Measurements from ENCODE around the gene MARCHF5.

The MARCHF5 gene

DNA sequence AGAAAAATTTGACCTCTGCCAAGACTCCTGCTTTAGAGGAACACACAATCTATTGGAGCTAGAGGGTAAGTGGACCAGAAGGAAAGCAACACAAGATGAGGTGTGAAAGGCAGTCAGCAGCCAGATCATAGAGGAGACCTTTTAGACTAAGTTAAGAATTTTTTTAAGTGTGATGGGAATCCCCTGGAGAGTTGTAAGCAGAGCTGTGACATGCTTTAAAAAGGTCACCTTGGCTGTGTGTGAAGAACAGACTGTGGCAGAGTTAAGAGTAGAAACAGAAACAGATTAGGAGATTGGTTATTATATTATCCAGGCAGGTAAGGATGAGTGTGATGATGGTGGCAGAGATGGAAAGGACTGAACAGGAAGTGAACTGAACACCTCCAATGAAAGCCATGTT, 23.6 kb upstream of the MARCHF5 start:
- Histone ChIP-seq H3K4me3 (no peak overlapping the region), H4K20me1 (no peaks in the 10 kb centered on the region), H3K27me3 (no peaks in the 10 kb centered on the region), H3K4me1 (0 out of 2 replicates have a peak, but pooled peaks cover 9% of the 10 kb centered on the region), H3K9me3 (no peaks in the 10 kb centered on the region), H3K27ac (no peak overlapping the region), H3K36me3 (no peaks in the 10 kb centered on the region), H3K4me2 (no peak overlapping the region), H3K9ac (no peak overlapping the region)
- no peak for TF ChIP-seq Cebpa-rat (IDR thresholded peaks at IDR 0.05)

DNA sequence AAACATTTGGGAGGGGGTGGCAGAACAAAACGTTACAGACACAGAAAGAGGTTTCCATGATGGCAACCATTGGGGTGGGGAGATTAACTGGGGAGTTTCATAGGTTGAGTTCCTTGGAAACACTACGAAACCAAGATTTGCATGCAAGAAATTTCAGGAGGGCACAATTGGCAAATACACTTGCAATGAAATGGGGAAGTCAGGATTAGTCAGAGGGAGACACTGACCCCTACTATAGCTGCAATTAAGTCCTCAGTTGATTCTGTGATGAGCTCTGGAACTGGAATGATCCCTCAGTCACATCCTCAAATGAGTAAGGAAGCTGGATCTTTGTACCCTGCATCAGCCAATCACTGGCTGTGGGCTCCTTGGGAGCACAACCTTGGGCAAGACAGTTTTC, 22.2 kb upstream of the MARCHF5 start:
- H3K9ac ChIP-seq, result no peak overlapping the region
- 0 out of 2 replicates have a peak, but pooled peaks cover 9% of the 10 kb centered on the region for H3K4me1 ChIP-seq
- H4K20me1 ChIP-seq, result no peaks in the 10 kb centered on the region
- no peak overlapping the region for H3K4me2 ChIP-seq
- no peaks in the 10 kb centered on the region for H3K9me3 ChIP-seq
- no peak overlapping the region for H3K4me3 ChIP-seq
- no peak for TF ChIP-seq Cebpa-rat (IDR thresholded peaks at IDR 0.05)
- H3K27ac ChIP-seq, result no peak overlapping the region
- no peaks in the 10 kb centered on the region for H3K36me3 ChIP-seq
- no peaks in the 10 kb centered on the region for H3K27me3 ChIP-seq

DNA sequence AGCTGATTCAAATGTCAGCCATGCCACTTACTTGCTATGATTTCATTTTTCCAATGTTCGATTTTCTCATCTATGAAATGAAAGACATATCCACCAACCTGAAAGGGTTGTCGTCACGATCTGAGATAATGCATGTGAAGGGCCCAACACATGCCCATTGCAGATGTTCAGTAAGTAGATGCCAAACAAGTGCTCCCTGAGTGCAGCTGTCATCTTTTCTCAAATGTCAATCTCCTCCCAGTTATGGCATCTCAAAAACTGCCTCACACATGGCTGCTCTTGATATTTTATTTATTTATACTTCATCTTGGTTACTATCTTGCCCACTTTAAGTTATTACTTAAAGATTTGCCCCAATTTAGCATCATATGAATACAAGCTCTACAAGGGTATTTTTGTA, 16.9 kb upstream of the MARCHF5 start:
- Histone ChIP-seq H4K20me1 (no peaks in the 10 kb centered on the region), H3K36me3 (no peaks in the 10 kb centered on the region), H3K9ac (no peak overlapping the region), H3K4me2 (no peak overlapping the region), H3K4me1 (no peaks in the 10 kb centered on the region), H3K4me3 (no peak overlapping the region), H3K9me3 (no peaks in the 10 kb centered on the region), H3K27me3 (no peaks in the 10 kb centered on the region), H3K27ac (no peak overlapping the region)
- no peak for TF ChIP-seq Cebpa-rat (IDR thresholded peaks at IDR 0.05)

DNA sequence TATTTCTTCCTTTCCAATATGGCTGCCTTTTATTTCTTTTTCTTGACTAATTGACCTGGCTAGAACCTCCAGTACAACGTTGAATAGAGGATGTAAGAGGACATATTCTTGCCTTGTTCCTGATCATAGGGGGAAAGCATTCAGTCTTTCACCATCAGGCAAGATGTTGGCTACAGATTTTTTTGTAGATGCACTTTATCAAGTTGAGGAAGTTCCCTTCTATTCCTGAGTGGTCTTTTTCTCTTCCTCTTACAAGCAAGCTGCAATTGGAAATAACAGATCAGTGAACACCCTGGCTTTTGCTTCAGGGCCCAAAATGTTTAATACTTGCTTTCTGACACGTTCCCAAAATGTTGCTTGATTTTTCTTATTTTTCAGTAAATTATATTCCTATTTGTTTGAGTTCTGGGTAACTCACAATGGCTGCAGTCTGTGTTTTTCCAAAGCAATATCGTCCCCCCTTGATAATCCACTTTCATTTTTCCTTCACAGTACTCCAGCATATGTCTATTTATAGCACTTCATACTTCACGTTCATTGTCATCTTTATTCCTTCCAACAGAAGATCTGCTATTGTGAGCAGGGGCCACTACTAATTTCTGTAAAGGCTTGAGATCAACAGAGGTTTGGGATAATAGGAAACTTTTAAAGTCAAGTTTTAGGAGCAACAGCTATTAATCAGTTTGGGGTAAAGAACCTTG, 11.8 kb upstream of the MARCHF5 start:
- Histone ChIP-seq H3K4me1 (no peaks in the 10 kb centered on the region), H3K36me3 (no peaks in the 10 kb centered on the region), H3K9ac (no peak overlapping the region), H3K27me3 (no peaks in the 10 kb centered on the region), H4K20me1 (no peaks in the 10 kb centered on the region), H3K9me3 (no peaks in the 10 kb centered on the region), H3K4me2 (no peak overlapping the region), H3K27ac (no peak overlapping the region), H3K4me3 (no peak overlapping the region)
- TF ChIP-seq Cebpa-rat (IDR thresholded peaks at IDR 0.05), result no peak

DNA sequence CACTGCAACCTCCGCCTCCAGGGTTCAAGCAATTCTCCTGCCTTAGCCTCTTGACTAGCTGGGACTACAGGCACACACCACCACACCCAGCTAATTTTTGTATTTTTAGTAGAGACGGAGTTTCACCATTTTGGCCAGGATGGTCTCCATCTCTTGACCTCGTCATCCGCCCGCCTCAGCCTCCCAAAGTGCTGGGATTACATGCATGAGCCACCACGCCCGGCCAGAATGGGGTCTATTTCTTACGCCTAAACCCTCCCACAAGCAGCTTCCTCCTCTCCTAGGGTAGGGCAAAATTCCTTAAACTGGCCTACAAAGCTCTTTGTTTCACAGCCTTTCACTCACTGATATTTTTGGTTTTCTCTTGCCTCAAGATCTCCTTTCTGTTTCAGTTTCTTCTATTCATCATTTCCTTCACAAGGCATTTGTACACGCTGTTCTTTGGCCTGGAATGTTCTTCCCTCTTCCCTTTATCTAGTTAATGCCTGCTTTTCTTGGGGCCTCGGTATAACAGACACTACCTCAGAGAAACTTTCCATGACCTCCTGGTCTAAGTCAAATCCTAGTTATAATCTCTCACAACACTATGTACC, 6.8 kb upstream of the MARCHF5 start:
- Histone ChIP-seq H3K4me3 (no peak overlapping the region), H3K4me2 (no peak overlapping the region), H3K9ac (no peak overlapping the region), H4K20me1 (no peaks in the 10 kb centered on the region), H3K27me3 (no peaks in the 10 kb centered on the region), H3K9me3 (no peaks in the 10 kb centered on the region), H3K27ac (no peak overlapping the region), H3K36me3 (no peaks in the 10 kb centered on the region), H3K4me1 (0 out of 2 replicates have a peak, but pooled peaks cover 3% of the 10 kb centered on the region)
- TF ChIP-seq Cebpa-rat (IDR thresholded peaks at IDR 0.05), result no peak

DNA sequence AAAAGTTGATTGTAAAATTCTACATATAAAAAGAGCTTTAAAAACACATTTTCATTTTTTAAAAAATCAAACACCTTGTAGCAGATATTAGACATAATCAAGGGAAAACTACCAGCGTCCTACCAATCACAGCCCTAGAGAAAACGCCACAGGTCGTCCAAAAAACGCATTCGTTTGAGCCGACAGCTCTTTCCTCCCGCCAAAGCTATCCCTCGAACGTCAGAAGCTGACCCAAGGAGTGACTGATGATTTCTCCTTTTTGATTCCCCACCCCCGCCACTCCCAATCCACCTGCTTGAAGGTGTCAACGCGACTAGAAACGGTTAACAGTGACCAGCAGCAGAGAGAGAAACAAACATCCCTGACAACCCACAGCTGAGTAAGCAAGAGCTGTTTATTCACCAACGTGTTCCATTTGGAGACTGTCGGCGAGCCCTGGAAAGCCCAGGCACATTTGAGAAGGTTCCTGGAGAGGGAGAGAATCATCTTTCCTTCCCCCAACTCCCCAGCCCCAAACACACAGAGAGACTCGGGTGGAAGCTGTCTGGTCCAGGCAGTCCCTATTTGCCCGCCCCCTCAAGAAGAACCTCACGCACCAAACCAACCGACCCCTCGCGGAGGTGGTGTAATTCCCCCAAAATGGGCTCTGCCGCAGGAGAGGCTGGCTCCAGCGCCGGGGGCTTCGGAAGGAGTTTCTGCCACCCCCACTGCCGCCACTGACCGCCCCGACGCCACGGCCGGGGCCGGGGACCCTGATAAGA, 711 bp upstream of the MARCHF5 start:
- Histone ChIP-seq H3K4me1 (peaks cover 26% of the 10 kb centered on the region), H3K9ac (peak overlapping the region; percentile 99), H3K4me3 (peak overlapping the region; percentile 87), H3K27me3 (no peaks in the 10 kb centered on the region), H3K9me3 (no peaks in the 10 kb centered on the region), H4K20me1 (peaks cover 37% of the 10 kb centered on the region), H3K27ac (peak overlapping the region; percentile 97), H3K36me3 (peaks cover 24% of the 10 kb centered on the region), H3K4me2 (peak overlapping the region; percentile 91)
- TF ChIP-seq Cebpa-rat (IDR thresholded peaks at IDR 0.05), result no peak

DNA sequence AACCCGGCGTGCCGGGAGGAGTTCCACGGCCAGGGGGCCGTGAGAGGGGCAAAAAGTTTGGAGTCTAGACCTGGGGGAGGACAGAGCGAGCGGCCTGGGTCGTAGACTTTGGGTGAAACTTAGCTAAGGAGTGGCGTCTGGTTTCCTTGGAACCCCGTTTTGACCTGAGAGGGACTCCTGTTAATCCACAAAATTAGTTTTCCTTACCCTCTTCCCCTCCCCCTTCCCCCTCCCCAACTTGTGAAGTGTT, 574 bp downstream of the MARCHF5 start:
- peak overlapping the region; percentile 87 for H3K4me3 ChIP-seq
- H3K9ac ChIP-seq, result peak overlapping the region; percentile 99
- H3K27ac ChIP-seq, result peak overlapping the region; percentile 97
- H3K9me3 ChIP-seq, result no peaks in the 10 kb centered on the region
- H3K36me3 ChIP-seq, result peaks cover 34% of the 10 kb centered on the region
- no peak for TF ChIP-seq Cebpa-rat (IDR thresholded peaks at IDR 0.05)
- peaks cover 33% of the 10 kb centered on the region for H3K4me1 ChIP-seq
- peak overlapping the region; percentile 71 for H3K4me2 ChIP-seq
- peaks cover 50% of the 10 kb centered on the region for H4K20me1 ChIP-seq
- no peaks in the 10 kb centered on the region for H3K27me3 ChIP-seq

DNA sequence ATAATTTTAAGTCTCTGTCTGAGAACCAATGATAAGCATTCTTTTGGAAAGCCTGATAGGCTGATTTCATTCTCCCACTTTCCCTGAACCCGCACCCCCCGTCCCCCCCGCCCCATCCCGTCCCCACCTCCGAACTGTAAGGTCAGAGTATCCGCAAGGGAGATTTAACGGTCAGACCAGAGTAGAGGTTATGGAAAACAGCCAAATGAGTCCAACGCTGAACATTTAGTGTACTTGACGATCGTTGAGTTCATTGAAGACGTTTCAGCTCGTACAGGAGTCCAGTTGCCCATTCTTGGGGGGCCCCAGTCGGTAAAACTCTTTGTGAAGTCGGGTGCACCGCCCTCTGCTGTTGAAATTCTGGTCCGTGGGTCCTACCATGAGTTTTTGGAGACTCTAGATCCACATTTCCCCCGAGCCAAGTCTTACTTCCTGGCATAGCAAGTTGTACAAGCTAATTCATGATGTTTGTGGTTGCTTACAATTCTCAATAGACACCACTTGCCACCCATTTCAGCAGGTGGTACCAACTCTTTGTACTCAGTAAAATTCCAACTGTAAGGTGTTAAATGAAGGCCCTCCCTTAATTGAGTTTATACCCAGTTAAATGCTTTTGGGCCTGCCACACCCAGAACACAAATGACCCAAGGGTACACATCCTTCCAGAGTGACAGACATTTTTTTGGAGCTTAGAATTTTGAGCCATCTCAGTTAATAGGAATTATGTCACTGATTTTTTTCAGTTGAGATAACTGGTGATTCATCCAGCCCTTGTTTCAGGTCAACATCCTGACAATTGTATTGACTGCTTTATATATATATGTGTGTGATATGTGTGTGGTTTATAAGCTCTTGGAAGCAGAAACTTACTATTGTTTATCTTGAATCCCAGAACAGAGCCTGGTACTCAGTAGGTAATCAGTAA, 1.2 kb downstream of the MARCHF5 start:
- peak overlapping the region; percentile 97 for H3K27ac ChIP-seq
- H3K4me1 ChIP-seq, result peaks cover 35% of the 10 kb centered on the region
- peak overlapping the region; percentile 87 for H3K4me3 ChIP-seq
- H3K36me3 ChIP-seq, result peaks cover 39% of the 10 kb centered on the region
- H3K4me2 ChIP-seq, result peak overlapping the region; percentile 71
- peaks cover 56% of the 10 kb centered on the region for H4K20me1 ChIP-seq
- no peaks in the 10 kb centered on the region for H3K9me3 ChIP-seq
- H3K27me3 ChIP-seq, result no peaks in the 10 kb centered on the region
- no peak for TF ChIP-seq Cebpa-rat (IDR thresholded peaks at IDR 0.05)
- peak overlapping the region; percentile 99 for H3K9ac ChIP-seq

DNA sequence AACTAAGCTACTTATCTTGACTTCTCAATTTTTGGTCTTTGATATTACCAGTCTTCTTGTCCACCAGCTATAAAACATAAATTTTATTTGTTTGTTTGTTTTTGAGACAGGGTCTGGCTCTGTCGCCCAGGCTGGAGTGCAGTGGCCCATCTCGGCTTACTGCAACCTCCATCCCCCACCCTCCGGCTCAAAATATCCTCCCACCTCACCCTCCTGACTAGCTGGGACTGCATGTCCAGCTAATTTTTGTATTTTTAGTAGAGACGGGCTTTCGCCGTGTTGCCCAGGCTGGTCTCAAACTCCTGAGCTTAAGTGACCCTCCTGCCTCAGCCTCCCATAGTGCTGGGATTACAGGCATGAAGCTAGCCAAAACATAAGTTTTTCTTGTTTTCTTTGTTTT, 7.5 kb downstream of the MARCHF5 start:
- no peak overlapping the region for H3K9ac ChIP-seq
- H3K27ac ChIP-seq, result no peak overlapping the region
- peaks cover 100% of the 10 kb centered on the region for H4K20me1 ChIP-seq
- no peaks in the 10 kb centered on the region for H3K9me3 ChIP-seq
- TF ChIP-seq Cebpa-rat (IDR thresholded peaks at IDR 0.05), result no peak
- H3K36me3 ChIP-seq, result peaks cover 78% of the 10 kb centered on the region
- H3K4me3 ChIP-seq, result no peak overlapping the region
- H3K4me2 ChIP-seq, result no peak overlapping the region
- peaks cover 22% of the 10 kb centered on the region for H3K4me1 ChIP-seq
- H3K27me3 ChIP-seq, result no peaks in the 10 kb centered on the region
